Sigmoid colon (tissue), 4 donors: ENCODE measurements around the gene ZBTB5.

Source experiments
- CTCF ChIP-seq, 4 experiments: fragments of 450-650 bp in 3 of 4; fragments of 200-600 bp in 1 of 4; IDR thresholded peaks; one replicate each; pipeline ENCODE4 v1.5.1; 2016 to 2019; ENCODE audit warnings: antibody characterized with exemption in 4 of 4, mild to moderate bottlenecking in 3 of 4, moderate library complexity in 2 of 4
- EP300 ChIP-seq, 4 donors: sonication (generic); formaldehyde crosslinking; IDR thresholded peaks; one replicate each; pipeline ENCODE4 v1.6.1; 2017; ENCODE audit warnings: antibody characterized with exemption in 4 of 4
- POLR2A ChIP-seq, 2 donors: fragments of 450-650 bp; IDR thresholded peaks; one replicate each; pipeline ENCODE4 v1.6.1; 2016; ENCODE audit warnings: antibody characterized with exemption in 2 of 2, mild to moderate bottlenecking in 2 of 2, moderate library complexity in 2 of 2
- POLR2AphosphoS5 ChIP-seq, 4 donors: sonication (generic); formaldehyde crosslinking; IDR thresholded peaks; one replicate each; pipeline ENCODE4 v1.6.1; 2017; ENCODE audit warnings: antibody characterized with exemption in 4 of 4

- TF ChIP-seq CTCF (IDR thresholded peaks at IDR 0.05) (no peak), POLR2A (IDR thresholded peaks at IDR 0.05) (no peak), EP300 (IDR thresholded peaks at IDR 0.05) (no peak), POLR2AphosphoS5 (IDR thresholded peaks at IDR 0.05) (no peak)
These were observed 21.0 kb upstream of the ZBTB5 start for GRCh38 chr9:37486256-37486615.
